Hippocampal formation (tissue), 2 donors: Measurements from ENCODE around the gene MS4A8.

Experiments used
- DNase-seq, 2 donors: peaks; one replicate each; lab custom pipeline; 2025; lab: John Stamatoyannopoulos, UW

MS4A8 gene

GRCh38 chr11:60764879-60765278 is 65.5 kb downstream of the MS4A8 start:
- no peak for DNase-seq

- DNase-seq, result no peak
These were observed 65.9 kb downstream of the MS4A8 start for GRCh38 chr11:60765355-60765754.
